HCT116 (cell line): ENCODE results near the gene TRPM4. TPM values are rescaled to one million over a fixed set of nuclear protein-coding genes. Genes with fewer than 3 reads are reported as not detected.

Experiments used
- ATAC-seq: fragments of 200-7000 bp; cut with Tn5 transposase; 2 replicates; pipeline ENCODE4 v1.9.1; 2020; ENCODE audit warnings: mild to moderate bottlenecking, moderate library complexity
- BruUV-seq: library from RNA; stranded (reverse); fragments of 400-500 nt; replicated peaks from 2 replicates; lab custom pipeline; 2021; lab: Mats Ljungman, UMichigan
- CTCF ChIA-PET: fragments of 300-600 bp; sonication (Branson Sonifier 250); formaldehyde crosslinking; loops from one replicate; lab custom pipeline; 2021; ENCODE audit warnings: antibody characterized with exemption; lab: Charles Lee
- POLR2A ChIA-PET: fragments of 300-600, 350-600 bp; sonication (Branson Sonifier 250); formaldehyde crosslinking; loops from one replicate; lab custom pipeline; 2021; ENCODE audit warnings: antibody characterized with exemption; lab: Charles Lee
- RAD21 ChIA-PET, 2 experiments: fragments of 300-600 bp; sonication (Branson Sonifier 250); formaldehyde crosslinking; loops; one replicate each; lab custom pipeline; 2023; ENCODE audit warnings: low total read pairs in 2 of 2; ENCODE audit not compliant: uncharacterized antibody in 2 of 2, unreplicated experiment in 2 of 2, low non-redundant PET in 1 of 2; lab: Charles Lee
- DNase-seq: peaks from one replicate; pipeline ENCODE4 v3.0.0-alpha.2; 2010; ENCODE audit warnings: low read depth, low spot score
- H2AFZ ChIP-seq: fragments of 200-600 bp; shearing (Covaris generic), sonication (generic); 2 replicates; pipeline ENCODE4 v1.6.1; 2017; ENCODE audit warnings: low read depth, mixed run types, mixed read lengths, antibody characterized with exemption, low read length; ENCODE audit not compliant: poor library complexity, severe bottlenecking
- H3K27ac ChIP-seq: 2 replicates; pipeline ENCODE4 v1.5.1; 2012; ENCODE audit warnings: low read depth, low read length
- H3K27me3 ChIP-seq: fragments of 200-600 bp; sonication (generic); 2 replicates; pipeline ENCODE4 v1.6.1; 2016; ENCODE audit warnings: mixed run types, low read length, mixed read lengths; ENCODE audit not compliant: insufficient read depth
- H3K36me3 ChIP-seq, 2 experiments: fragments of 200-500 bp in 1 of 2; fragments of 200-600 bp in 1 of 2; sonication (Bioruptor generic) in 1 of 2; sonication (generic) in 1 of 2; 2 replicates each; pipeline versions ENCODE4 v1.5.1 to v1.6.1; 2014 to 2016; ENCODE audit warnings: low read length in 2 of 2, inconsistent platforms in 1 of 2, mixed read lengths in 1 of 2, mixed run types in 1 of 2; ENCODE audit not compliant: insufficient read depth in 2 of 2, control insufficient read depth in 1 of 2
- H3K4me1 ChIP-seq, 2 experiments: fragments of 200-600 bp in 1 of 2; sonication (generic) in 1 of 2; 2 replicates each; pipeline versions ENCODE4 v1.5.1 to v1.6.1; 2012 to 2017; ENCODE audit warnings: low read length in 2 of 2, inconsistent platforms in 1 of 2, mild to moderate bottlenecking in 1 of 2, mixed read lengths in 1 of 2, mixed run types in 1 of 2, moderate library complexity in 1 of 2; ENCODE audit not compliant: insufficient read depth in 2 of 2, control insufficient read depth in 1 of 2
- H3K4me2 ChIP-seq: fragments of 200-600 bp; sonication (generic); 2 replicates; pipeline ENCODE4 v1.6.1; 2017; ENCODE audit warnings: mixed run types, low read length, mixed read lengths
- H3K4me3 ChIP-seq, 2 experiments: fragments of 200-600 bp in 1 of 2; sonication (generic) in 1 of 2; replicated peaks in 1 of 2; 2 replicates each; pipeline ENCODE4 v1.5.1; 2011 to 2016; ENCODE audit warnings: low read length in 2 of 2, control low read depth in 1 of 2, low read depth in 1 of 2, mild to moderate bottlenecking in 1 of 2, mixed read lengths in 1 of 2, mixed run types in 1 of 2
- H3K79me2 ChIP-seq: fragments of 200-600 bp; sonication (generic); 2 replicates; pipeline ENCODE4 v1.6.1; 2017; ENCODE audit warnings: mild to moderate bottlenecking, mixed run types, low read length, moderate library complexity, mixed read lengths; ENCODE audit not compliant: insufficient read depth
- H3K9ac ChIP-seq: fragments of 200-600 bp; sonication (generic); 2 replicates; pipeline ENCODE4 v1.6.1; 2016; ENCODE audit warnings: low read length, mixed read lengths
- H3K9me2 ChIP-seq: fragments of 200-600 bp; sonication (generic), shearing (Covaris generic); 2 replicates; pipeline ENCODE4 v1.6.1; 2017; ENCODE audit warnings: mixed run types, mild to moderate bottlenecking, moderate library complexity; ENCODE audit not compliant: insufficient read depth
- H3K9me3 ChIP-seq, 2 experiments: fragments of 200-500 bp in 1 of 2; fragments of 200-600 bp in 1 of 2; sonication (Bioruptor generic) in 1 of 2; sonication (generic) in 1 of 2; 2 replicates each; pipeline ENCODE4 v1.6.1; 2014 to 2017; ENCODE audit warnings: low read length in 2 of 2, mixed read lengths in 2 of 2, inconsistent platforms in 1 of 2, low read depth in 1 of 2, mild to moderate bottlenecking in 1 of 2, mixed run types in 1 of 2, moderate library complexity in 1 of 2; ENCODE audit not compliant: control insufficient read depth in 1 of 2, insufficient read depth in 1 of 2
- H4K20me1 ChIP-seq: fragments of 200-600 bp; sonication (generic), shearing (Covaris generic); 2 replicates; pipeline ENCODE4 v1.6.1; 2017; ENCODE audit warnings: mixed run types, mild to moderate bottlenecking, moderate library complexity; ENCODE audit not compliant: insufficient read depth
- CBX3 ChIP-seq: IDR thresholded peaks from 2 replicates; pipeline ENCODE4 v1.6.1; 2012; ENCODE audit warnings: low read depth
- CEBPB ChIP-seq: IDR thresholded peaks from 2 replicates; pipeline ENCODE4 v1.6.1; 2012; ENCODE audit warnings: low read depth
- EGR1 ChIP-seq: IDR thresholded peaks from 2 replicates; pipeline ENCODE4 v1.6.1; 2012; ENCODE audit warnings: low read depth
- ELF1 ChIP-seq: IDR thresholded peaks from 2 replicates; pipeline ENCODE4 v1.6.1; 2012; ENCODE audit warnings: low read depth, borderline replicate concordance
- EZH2 ChIP-seq: fragments of 200-600 bp; sonication (generic); IDR thresholded peaks from 2 replicates; pipeline ENCODE4 v1.6.1; 2017; ENCODE audit warnings: antibody characterized with exemption, mixed run types
- EZH2phosphoT487 ChIP-seq: fragments of 200-600 bp; IDR thresholded peaks from 2 replicates; pipeline ENCODE4 v1.6.1; 2018; ENCODE audit warnings: antibody characterized with exemption, borderline replicate concordance
- FOSL1 ChIP-seq: IDR thresholded peaks from 2 replicates; pipeline ENCODE4 v1.6.1; 2012; ENCODE audit warnings: low read depth
- JUND ChIP-seq: IDR thresholded peaks from 2 replicates; pipeline ENCODE4 v1.6.1; 2012
- POLR2AphosphoS5 ChIP-seq: IDR thresholded peaks from 2 replicates; pipeline ENCODE4 v1.6.1; 2011; ENCODE audit warnings: mild to moderate bottlenecking, low read depth, low read length, moderate library complexity
- SIN3A ChIP-seq: IDR thresholded peaks from 2 replicates; pipeline ENCODE4 v1.6.1; 2012; ENCODE audit warnings: low read depth
- SP1 ChIP-seq: IDR thresholded peaks from 2 replicates; pipeline ENCODE4 v1.6.1; 2012; ENCODE audit warnings: low read depth
- SRF ChIP-seq: IDR thresholded peaks from 2 replicates; pipeline ENCODE4 v1.6.1; 2012; ENCODE audit warnings: low read depth
- TCF7L2 ChIP-seq: IDR thresholded peaks from 2 replicates; pipeline ENCODE4 v1.7.0; 2011; ENCODE audit warnings: borderline replicate concordance, inconsistent platforms; ENCODE audit not compliant: insufficient read depth, insufficient read length; ENCODE audit errors: extremely low read depth
- YY1 ChIP-seq: IDR thresholded peaks from 2 replicates; pipeline ENCODE4 v1.6.1; 2011; ENCODE audit warnings: low read length, low read depth, moderate library complexity, mild to moderate bottlenecking; ENCODE audit not compliant: insufficient replicate concordance; ENCODE audit errors: extremely low read depth
- ZFX ChIP-seq: fragments of 450-650 bp; IDR thresholded peaks from 2 replicates; pipeline ENCODE4 v1.6.1; 2017
- intact Hi-C: fragments of 100-400 bp; cut with micrococcal nuclease; formaldehyde crosslinking; loops from 2 replicates; pipeline ENCODE4 v1.10.0; 2022
- total RNA-seq: library from RNA; stranded (reverse); gene quantifications from one replicate; pipeline ENCODE4 v1.2.1, GENCODE V29; 2021; ENCODE audit not compliant: unreplicated experiment
- TF ChIP-seq, protein P1 (sequence below): IDR thresholded peaks from 2 replicates; pipeline ENCODE4 v1.6.1; 2012
- TF ChIP-seq, protein P2 (sequence below), 3 experiments: fragments of 200-600 bp in 1 of 3; sonication (generic) in 1 of 3; IDR thresholded peaks in 2 of 3; conservative IDR thresholded peaks in 1 of 3; 2 replicates each; pipeline ENCODE4 v1.5.1; 2012 to 2017; ENCODE audit warnings: low read depth in 2 of 3, low read length in 2 of 3, antibody characterized with exemption in 1 of 3, borderline replicate concordance in 1 of 3, control low read depth in 1 of 3, mild to moderate bottlenecking in 1 of 3, mixed read lengths in 1 of 3, mixed run types in 1 of 3, moderate library complexity in 1 of 3; ENCODE audit not compliant: insufficient read depth in 1 of 3
- TF ChIP-seq, protein P3 (sequence below): IDR thresholded peaks from 2 replicates; pipeline ENCODE4 v1.6.1; 2012
- TF ChIP-seq, protein P4 (sequence below): IDR thresholded peaks from 2 replicates; pipeline ENCODE4 v1.6.1; 2011; ENCODE audit warnings: mild to moderate bottlenecking, low read length, moderate library complexity; ENCODE audit not compliant: insufficient replicate concordance; ENCODE audit errors: extremely low read depth
- TF ChIP-seq, protein P5 (sequence below): IDR thresholded peaks from 2 replicates; pipeline ENCODE4 v1.6.1; 2012; ENCODE audit warnings: low read depth

The TRPM4 gene
- total RNA-seq, 1 experiment from 2014 or later, result 44.2 TPM

DNA sequence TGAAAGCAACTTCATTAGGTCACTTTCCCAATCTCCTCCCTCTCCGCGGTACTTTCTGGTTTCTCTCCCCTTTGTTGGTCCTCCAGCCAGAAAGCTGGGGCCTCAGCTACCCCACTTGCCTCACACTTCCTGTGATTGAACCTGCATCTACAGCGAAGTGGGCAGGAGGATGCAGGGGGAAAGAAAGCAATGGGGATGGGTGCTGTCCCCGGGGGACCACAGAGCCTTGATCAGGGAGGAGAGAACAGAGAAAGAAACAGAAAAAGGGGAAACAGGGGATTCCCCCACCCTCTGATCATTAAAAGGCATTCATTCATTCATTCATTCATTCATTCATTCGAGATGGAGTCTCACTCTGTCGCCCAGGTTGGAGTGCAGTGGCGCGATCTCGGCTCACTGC, 74.2 kb downstream of the TRPM4 start:
- Histone ChIP-seq H3K9ac (no peak overlapping the region), H3K79me2 (no peaks in the 10 kb centered on the region), H3K27me3 (no peaks in the 10 kb centered on the region), H3K4me2 (no peak overlapping the region), H2AFZ (no peak overlapping the region), H3K36me3 (no peaks in the 10 kb centered on the region), H3K27ac (no peak overlapping the region), H4K20me1 (no peaks in the 10 kb centered on the region), H3K9me3 (no peaks in the 10 kb centered on the region), H3K9me2 (no peaks in the 10 kb centered on the region), H3K4me1 (no peaks in the 10 kb centered on the region), H3K4me3 (no peak overlapping the region)
- no peak for DNase-seq
- ChIA-PET POLR2A (no interaction called here), RAD21 (no interaction called here), CTCF (no interaction called here)
- intact Hi-C loops, result no loop called here
- no TSS peak for BruUV-seq
- TF ChIP-seq SP1 (no peak), POLR2AphosphoS5 (no peak), EGR1 (no peak), TCF7L2 (no peak), CEBPB (no peak), ELF1 (no peak), ZFX (no peak), YY1 (no peak), EZH2 (no peak), FOSL1 (no peak), SRF (no peak), EZH2phosphoT487 (no peak), SIN3A (no peak), CBX3 (no peak), JUND (no peak)
- TF ChIP-seq, protein P1, sequence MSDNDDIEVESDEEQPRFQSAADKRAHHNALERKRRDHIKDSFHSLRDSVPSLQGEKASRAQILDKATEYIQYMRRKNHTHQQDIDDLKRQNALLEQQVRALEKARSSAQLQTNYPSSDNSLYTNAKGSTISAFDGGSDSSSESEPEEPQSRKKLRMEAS, result no peak
- TF ChIP-seq, protein P2, sequence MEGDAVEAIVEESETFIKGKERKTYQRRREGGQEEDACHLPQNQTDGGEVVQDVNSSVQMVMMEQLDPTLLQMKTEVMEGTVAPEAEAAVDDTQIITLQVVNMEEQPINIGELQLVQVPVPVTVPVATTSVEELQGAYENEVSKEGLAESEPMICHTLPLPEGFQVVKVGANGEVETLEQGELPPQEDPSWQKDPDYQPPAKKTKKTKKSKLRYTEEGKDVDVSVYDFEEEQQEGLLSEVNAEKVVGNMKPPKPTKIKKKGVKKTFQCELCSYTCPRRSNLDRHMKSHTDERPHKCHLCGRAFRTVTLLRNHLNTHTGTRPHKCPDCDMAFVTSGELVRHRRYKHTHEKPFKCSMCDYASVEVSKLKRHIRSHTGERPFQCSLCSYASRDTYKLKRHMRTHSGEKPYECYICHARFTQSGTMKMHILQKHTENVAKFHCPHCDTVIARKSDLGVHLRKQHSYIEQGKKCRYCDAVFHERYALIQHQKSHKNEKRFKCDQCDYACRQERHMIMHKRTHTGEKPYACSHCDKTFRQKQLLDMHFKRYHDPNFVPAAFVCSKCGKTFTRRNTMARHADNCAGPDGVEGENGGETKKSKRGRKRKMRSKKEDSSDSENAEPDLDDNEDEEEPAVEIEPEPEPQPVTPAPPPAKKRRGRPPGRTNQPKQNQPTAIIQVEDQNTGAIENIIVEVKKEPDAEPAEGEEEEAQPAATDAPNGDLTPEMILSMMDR (IDR thresholded peaks at IDR 0.05 in 2 of 3, conservative IDR thresholded peaks at IDR 0.05 in 1 of 3; ENCODE audit: borderline replicate concordance in 1 of 3, insufficient read depth in 1 of 3, low read depth in 2 of 3, low read length in 2 of 3), result no peak
- TF ChIP-seq, protein P3, sequence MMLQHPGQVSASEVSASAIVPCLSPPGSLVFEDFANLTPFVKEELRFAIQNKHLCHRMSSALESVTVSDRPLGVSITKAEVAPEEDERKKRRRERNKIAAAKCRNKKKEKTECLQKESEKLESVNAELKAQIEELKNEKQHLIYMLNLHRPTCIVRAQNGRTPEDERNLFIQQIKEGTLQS, result no peak
- TF ChIP-seq, protein P4, sequence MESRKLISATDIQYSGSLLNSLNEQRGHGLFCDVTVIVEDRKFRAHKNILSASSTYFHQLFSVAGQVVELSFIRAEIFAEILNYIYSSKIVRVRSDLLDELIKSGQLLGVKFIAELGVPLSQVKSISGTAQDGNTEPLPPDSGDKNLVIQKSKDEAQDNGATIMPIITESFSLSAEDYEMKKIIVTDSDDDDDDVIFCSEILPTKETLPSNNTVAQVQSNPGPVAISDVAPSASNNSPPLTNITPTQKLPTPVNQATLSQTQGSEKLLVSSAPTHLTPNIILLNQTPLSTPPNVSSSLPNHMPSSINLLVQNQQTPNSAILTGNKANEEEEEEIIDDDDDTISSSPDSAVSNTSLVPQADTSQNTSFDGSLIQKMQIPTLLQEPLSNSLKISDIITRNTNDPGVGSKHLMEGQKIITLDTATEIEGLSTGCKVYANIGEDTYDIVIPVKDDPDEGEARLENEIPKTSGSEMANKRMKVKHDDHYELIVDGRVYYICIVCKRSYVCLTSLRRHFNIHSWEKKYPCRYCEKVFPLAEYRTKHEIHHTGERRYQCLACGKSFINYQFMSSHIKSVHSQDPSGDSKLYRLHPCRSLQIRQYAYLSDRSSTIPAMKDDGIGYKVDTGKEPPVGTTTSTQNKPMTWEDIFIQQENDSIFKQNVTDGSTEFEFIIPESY, result no peak
- TF ChIP-seq, protein P5, sequence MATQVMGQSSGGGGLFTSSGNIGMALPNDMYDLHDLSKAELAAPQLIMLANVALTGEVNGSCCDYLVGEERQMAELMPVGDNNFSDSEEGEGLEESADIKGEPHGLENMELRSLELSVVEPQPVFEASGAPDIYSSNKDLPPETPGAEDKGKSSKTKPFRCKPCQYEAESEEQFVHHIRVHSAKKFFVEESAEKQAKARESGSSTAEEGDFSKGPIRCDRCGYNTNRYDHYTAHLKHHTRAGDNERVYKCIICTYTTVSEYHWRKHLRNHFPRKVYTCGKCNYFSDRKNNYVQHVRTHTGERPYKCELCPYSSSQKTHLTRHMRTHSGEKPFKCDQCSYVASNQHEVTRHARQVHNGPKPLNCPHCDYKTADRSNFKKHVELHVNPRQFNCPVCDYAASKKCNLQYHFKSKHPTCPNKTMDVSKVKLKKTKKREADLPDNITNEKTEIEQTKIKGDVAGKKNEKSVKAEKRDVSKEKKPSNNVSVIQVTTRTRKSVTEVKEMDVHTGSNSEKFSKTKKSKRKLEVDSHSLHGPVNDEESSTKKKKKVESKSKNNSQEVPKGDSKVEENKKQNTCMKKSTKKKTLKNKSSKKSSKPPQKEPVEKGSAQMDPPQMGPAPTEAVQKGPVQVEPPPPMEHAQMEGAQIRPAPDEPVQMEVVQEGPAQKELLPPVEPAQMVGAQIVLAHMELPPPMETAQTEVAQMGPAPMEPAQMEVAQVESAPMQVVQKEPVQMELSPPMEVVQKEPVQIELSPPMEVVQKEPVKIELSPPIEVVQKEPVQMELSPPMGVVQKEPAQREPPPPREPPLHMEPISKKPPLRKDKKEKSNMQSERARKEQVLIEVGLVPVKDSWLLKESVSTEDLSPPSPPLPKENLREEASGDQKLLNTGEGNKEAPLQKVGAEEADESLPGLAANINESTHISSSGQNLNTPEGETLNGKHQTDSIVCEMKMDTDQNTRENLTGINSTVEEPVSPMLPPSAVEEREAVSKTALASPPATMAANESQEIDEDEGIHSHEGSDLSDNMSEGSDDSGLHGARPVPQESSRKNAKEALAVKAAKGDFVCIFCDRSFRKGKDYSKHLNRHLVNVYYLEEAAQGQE, result no peak
- no peak for ATAC-seq
